Uterus (tissue), 4 donors: ENCODE measurements around the gene CDRT15. TPM values are rescaled to one million over a fixed set of nuclear protein-coding genes. Genes with fewer than 3 reads are reported as not detected.
"Not testable (repeated sequence)": the region's sequence is repeated elsewhere in the genome, so short reads cannot be mapped to it uniquely, and the experiment has no call there.

Source experiments
- DNase-seq, 2 donors: peaks; one replicate each; pipeline ENCODE4 v3.0.0-alpha.2; 2019 to 2020
- H3K27ac ChIP-seq, 2 donors: fragments of 200-600 bp; sonication (generic); 1 replicate in 1 of 2; 2 replicates in 1 of 2; pipeline ENCODE4 v1.5.1; 2016 to 2018
- H3K27me3 ChIP-seq, 2 donors: fragments of 200-600 bp; sonication (generic); one replicate each; pipeline ENCODE4 v1.5.1; 2018 to 2019; ENCODE audit warnings: control low read depth in 1 of 2
- H3K36me3 ChIP-seq, 2 donors: fragments of 200-600 bp; sonication (generic); one replicate each; pipeline ENCODE4 v1.5.1; 2019; ENCODE audit warnings: control low read depth in 1 of 2
- H3K4me1 ChIP-seq, 2 donors: fragments of 200-600 bp; sonication (generic); one replicate each; pipeline ENCODE4 v1.5.1; 2018 to 2019; ENCODE audit warnings: control low read depth in 1 of 2
- H3K4me3 ChIP-seq, 2 donors: fragments of 200-600 bp; sonication (generic); 1 replicate in 1 of 2; 2 replicates in 1 of 2; pipeline ENCODE4 v1.5.1; 2018 to 2019; ENCODE audit warnings: mild to moderate bottlenecking in 1 of 2
- H3K9me3 ChIP-seq, 2 donors: fragments of 200-600 bp; sonication (generic); one replicate each; pipeline ENCODE4 v1.5.1; 2019; ENCODE audit warnings: control low read depth in 1 of 2
- POLR2A ChIP-seq, 2 donors: fragments of 450-650 bp; IDR thresholded peaks; one replicate each; pipeline ENCODE4 v1.6.1; 2016; ENCODE audit warnings: antibody characterized with exemption in 2 of 2, mild to moderate bottlenecking in 1 of 2, moderate library complexity in 1 of 2
- intact Hi-C: fragments of 100-400 bp; cut with DNase I; formaldehyde crosslinking; loops from one replicate; pipeline ENCODE4 v1.15.1; 2023; ENCODE audit warnings: low total_unique reads
- total RNA-seq, 4 donors: library from RNA; depleted of rRNA in 3 of 4; stranded (reverse); fragments of >200 nt in 3 of 4; gene quantifications; one replicate each; pipeline versions ENCODE4 v1.1.0 to v1.2.4, GENCODE V29; 2014 to 2023
- TF ChIP-seq, protein P1 (sequence below), 4 experiments: fragments of 200-600 bp in 2 of 4; fragments of 450-650 bp in 2 of 4; sonication (generic) in 2 of 4; IDR thresholded peaks; one replicate each; pipeline ENCODE4 v1.5.1; 2016 to 2019; ENCODE audit warnings: antibody characterized with exemption in 4 of 4, mild to moderate bottlenecking in 2 of 4, moderate library complexity in 1 of 4
- donor health status: DM: yes; HTN: yes; CAD: no.

Gene CDRT15
- total RNA-seq, 4 donors from 2014 or later = not detected

DNA sequence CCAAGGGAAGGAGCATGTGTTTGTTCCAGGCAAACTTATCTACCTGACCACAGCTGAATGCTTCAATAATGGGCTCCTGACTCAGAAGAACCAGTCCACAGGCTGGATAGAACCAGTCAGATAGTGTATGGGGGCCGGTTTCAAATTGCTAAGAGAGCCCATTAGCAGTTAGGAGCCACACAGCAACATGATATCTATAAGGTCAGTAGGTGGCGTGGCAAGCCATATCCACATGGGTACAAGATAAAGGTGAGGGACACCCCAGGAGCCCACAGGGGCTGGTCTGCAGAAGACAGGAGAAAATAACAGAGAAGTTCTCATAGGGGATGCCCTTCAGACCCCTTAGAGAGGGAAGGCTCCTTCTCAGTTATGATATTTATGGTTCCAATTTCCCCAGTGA is 31.6 kb upstream of the CDRT15 start:
- no peaks in the 10 kb centered on the region for H3K9me3 ChIP-seq
- no peaks in the 10 kb centered on the region for H3K4me1 ChIP-seq
- no peak overlapping the region for H3K27ac ChIP-seq
- TF ChIP-seq, protein P1, sequence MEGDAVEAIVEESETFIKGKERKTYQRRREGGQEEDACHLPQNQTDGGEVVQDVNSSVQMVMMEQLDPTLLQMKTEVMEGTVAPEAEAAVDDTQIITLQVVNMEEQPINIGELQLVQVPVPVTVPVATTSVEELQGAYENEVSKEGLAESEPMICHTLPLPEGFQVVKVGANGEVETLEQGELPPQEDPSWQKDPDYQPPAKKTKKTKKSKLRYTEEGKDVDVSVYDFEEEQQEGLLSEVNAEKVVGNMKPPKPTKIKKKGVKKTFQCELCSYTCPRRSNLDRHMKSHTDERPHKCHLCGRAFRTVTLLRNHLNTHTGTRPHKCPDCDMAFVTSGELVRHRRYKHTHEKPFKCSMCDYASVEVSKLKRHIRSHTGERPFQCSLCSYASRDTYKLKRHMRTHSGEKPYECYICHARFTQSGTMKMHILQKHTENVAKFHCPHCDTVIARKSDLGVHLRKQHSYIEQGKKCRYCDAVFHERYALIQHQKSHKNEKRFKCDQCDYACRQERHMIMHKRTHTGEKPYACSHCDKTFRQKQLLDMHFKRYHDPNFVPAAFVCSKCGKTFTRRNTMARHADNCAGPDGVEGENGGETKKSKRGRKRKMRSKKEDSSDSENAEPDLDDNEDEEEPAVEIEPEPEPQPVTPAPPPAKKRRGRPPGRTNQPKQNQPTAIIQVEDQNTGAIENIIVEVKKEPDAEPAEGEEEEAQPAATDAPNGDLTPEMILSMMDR (IDR thresholded peaks at IDR 0.05) = no peak
- no peak overlapping the region for H3K4me3 ChIP-seq
- no peaks in the 10 kb centered on the region for H3K36me3 ChIP-seq
- DNase-seq = no peak
- intact Hi-C loops = no loop called here
- no peaks in the 10 kb centered on the region for H3K27me3 ChIP-seq

DNA sequence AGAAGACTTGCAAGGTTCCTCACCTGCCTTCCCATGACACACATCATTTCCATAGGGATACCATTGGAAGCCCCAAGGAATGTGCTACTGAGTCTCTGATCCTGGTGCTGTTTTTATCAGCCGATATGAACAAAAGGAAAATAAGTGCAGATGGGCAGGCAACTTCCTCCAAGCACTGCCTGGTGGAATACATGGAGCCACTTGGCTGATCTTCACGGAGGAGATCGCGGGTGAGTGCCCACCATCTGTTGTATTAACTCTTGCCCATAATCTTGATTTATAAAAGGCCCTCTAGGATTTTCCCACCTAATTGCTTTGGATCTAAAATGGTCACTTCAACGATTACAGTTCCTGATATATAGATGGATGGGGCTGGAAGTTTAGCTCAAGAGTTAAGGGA is 24.7 kb upstream of the CDRT15 start:
- Histone ChIP-seq H3K9me3 (no peaks in the 10 kb centered on the region), H3K27ac (no peak overlapping the region), H3K27me3 (no peaks in the 10 kb centered on the region), H3K36me3 (no peaks in the 10 kb centered on the region), H3K4me1 (no peaks in the 10 kb centered on the region), H3K4me3 (no peak overlapping the region)
- intact Hi-C loops = no loop called here
- no peak for DNase-seq
- no peak for TF ChIP-seq POLR2A (IDR thresholded peaks at IDR 0.05)
- TF ChIP-seq, protein P1 (IDR thresholded peaks at IDR 0.05) = no peak

DNA sequence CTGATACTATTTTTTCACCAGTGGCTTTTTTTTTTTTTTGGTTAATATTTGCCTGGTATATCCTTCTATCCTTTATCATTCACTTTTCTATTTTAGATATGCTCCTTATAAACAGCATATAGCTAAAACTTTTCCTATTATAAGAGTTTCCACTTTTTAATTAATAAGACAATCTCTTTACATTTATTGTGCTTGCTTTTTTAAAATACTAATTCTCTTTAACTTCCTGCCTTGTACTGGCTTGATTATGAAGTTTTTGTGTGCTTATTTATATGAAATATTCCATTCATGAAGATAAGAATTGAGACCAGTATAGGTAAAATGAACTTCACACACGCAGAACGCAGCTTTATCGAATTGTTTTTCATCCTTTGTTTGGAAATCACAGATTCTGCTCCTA is 9.0 kb upstream of the CDRT15 start:
- Histone ChIP-seq H3K27me3 (no peaks in the 10 kb centered on the region), H3K9me3 (no peaks in the 10 kb centered on the region), H3K36me3 (no peaks in the 10 kb centered on the region), H3K4me3 (no peak overlapping the region), H3K27ac (no peak overlapping the region), H3K4me1 (no peaks in the 10 kb centered on the region)
- no peak for DNase-seq
- no peak for TF ChIP-seq POLR2A (IDR thresholded peaks at IDR 0.05)
- TF ChIP-seq, protein P1 (IDR thresholded peaks at IDR 0.05) = no peak
- intact Hi-C loops = no loop called here

DNA sequence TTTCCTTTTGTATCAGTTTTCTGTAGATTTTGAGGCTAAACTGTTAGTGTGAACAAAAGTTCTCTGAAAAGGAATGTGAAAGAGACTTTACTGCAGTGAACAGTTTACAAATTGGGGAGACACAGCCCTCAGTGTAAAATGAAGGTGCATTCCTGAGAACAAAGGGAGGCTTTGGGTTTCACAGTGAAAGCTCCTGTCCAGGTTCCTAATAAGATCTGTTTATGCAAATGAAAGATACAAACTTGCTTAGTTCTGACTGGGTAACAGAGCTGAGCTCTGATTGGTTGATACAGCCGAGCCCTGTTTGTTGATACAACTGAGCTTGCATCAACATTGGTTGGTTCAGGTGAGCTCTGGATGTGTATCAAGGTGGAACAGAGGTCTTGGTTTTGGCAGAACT is 8.3 kb upstream of the CDRT15 start:
- no peak overlapping the region for H3K4me3 ChIP-seq
- intact Hi-C loops = no loop called here

DNA sequence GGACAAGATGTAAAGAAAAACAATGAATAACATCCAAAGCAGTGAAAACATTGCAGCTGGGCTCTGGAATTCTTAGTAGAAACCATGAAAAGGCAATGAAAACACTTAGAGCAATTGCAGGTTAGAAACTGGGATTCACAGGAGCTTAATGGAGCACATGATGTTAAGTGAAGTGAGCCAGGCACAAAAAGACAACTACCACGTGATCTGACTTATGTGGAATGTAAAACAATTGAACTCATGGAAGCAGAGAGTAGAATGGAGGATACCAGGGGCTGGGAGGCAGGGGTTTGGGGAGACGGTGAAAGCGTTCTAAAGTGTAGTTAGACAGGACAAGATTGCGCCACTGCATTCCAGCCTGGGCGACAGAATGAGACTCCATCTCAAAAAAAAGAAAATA is 2.6 kb upstream of the CDRT15 start:
- H3K36me3 ChIP-seq, H3K27ac ChIP-seq, intact Hi-C loops, H3K9me3 ChIP-seq, H3K27me3 ChIP-seq, DNase-seq, H3K4me1 ChIP-seq, H3K4me3 ChIP-seq: not testable (repeated sequence)

More for the DNA sequence above, 8.3 kb upstream of the CDRT15 start:
- H3K9me3 ChIP-seq = no peaks in the 10 kb centered on the region
- H3K27me3 ChIP-seq = no peaks in the 10 kb centered on the region
- no peak overlapping the region for H3K27ac ChIP-seq
- H3K36me3 ChIP-seq = no peaks in the 10 kb centered on the region
- TF ChIP-seq, protein P1 (IDR thresholded peaks at IDR 0.05) = no peak
- TF ChIP-seq POLR2A (IDR thresholded peaks at IDR 0.05) = no peak
- H3K4me1 ChIP-seq = no peaks in the 10 kb centered on the region
- no peak for DNase-seq

DNA sequence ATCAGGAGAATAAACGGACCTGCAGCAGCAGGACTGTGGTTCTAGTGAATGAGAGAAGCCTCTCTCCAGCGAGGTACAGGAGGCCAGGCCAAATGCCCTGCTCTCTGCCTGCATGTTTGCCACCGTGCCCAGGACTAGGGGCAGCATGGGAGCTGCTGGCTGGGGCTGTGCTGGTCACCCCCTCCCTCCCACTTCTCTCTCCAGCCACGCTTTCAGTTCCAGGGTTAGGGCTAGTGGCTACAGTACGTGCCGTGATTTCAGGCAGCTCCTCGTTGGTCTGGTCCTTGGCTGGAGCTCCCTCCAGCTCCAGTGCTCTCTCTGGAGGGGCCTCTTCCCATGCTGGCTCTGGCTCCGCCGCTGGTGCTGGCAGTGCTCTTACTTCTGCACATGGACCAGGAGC is 630 bp downstream of the CDRT15 start:
- DNase-seq, H3K36me3 ChIP-seq, intact Hi-C loops: not testable (repeated sequence)

DNA sequence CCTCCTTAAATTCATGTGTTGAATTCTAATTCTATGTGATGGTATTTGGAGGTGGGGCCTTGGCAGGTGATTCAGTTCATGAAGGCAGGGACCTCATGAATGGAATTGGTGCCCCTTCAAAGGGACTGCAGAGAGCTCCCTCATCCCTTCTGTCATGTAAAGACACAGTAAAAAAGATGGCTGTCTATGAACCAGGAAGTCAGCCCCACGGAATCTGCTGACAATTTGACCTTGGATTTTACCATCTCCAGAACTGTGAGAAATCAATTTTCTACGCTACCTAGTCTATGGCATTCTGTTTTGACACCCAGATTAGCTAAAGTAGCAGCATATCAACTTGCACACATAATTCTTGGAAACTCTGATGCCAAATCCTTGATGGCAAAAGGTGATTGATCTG is 1.6 kb downstream of the CDRT15 start:
- H3K9me3 ChIP-seq, DNase-seq, H3K4me1 ChIP-seq, H3K4me3 ChIP-seq, H3K36me3 ChIP-seq, H3K27me3 ChIP-seq, intact Hi-C loops, H3K27ac ChIP-seq: not testable (repeated sequence)

More for the DNA sequence above, 630 bp downstream of the CDRT15 start:
- H3K27me3 ChIP-seq, H3K4me3 ChIP-seq, H3K9me3 ChIP-seq, H3K4me1 ChIP-seq, H3K27ac ChIP-seq: not testable (repeated sequence)

DNA sequence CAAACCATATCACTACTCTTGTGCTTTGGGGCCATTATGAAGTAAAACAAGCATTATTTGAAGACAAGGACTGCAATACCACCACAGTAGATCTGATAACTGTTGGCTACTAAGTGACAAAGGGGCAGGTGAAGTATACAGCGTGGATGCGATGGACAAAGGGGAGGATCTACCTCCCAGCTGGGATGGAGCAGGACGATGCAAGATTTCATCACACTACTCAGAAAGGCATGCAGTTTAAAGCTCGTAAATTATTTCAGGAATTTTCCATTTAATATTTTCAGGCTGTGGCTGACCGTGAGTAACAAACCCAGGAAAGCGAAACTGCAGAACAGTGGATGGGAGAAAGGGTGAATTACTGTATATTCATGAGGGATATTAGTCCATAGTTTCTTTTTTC is 5.5 kb downstream of the CDRT15 start:
- H3K27ac ChIP-seq, H3K4me3 ChIP-seq, H3K9me3 ChIP-seq, DNase-seq, H3K4me1 ChIP-seq, intact Hi-C loops, H3K36me3 ChIP-seq, H3K27me3 ChIP-seq: not testable (repeated sequence)
